ENCODE data around the gene GMEB2.
A peak's percentile ranks its signal among the peaks of the same experiment; 100 is the strongest.

Gene GMEB2

GRCh38 chr20:63556873-63557478, 69.9 kb downstream of the GMEB2 start:
- DNase-seq = no peak

- DNase-seq = no peak
Observed at GRCh38 chr20:63555661-63556381, 71.1 kb downstream of the GMEB2 start.

GRCh38 chr20:63554361-63555278, 72.3 kb downstream of the GMEB2 start:
- no peak for DNase-seq

GRCh38 chr20:63553933-63554290, 73.0 kb downstream of the GMEB2 start, which contains the start of gene FNDC11:
TSS of gene FNDC11 (plus strand) at chr20:63554159. CDS start at chr20:63555664, 1,505 bp downstream.
- DNase-seq = peak; percentile 35

GRCh38 chr20:63553251-63553932, 73.5 kb downstream of the GMEB2 start:
- peak; percentile 85 for DNase-seq

- DNase-seq = peak; percentile 55
Observed at GRCh38 chr20:63552481-63553249, 74.2 kb downstream of the GMEB2 start.

- DNase-seq = no peak
Observed at GRCh38 chr20:63551068-63551467, 75.8 kb downstream of the GMEB2 start.

- DNase-seq = no peak
Observed at GRCh38 chr20:63549679-63550282, 77.1 kb downstream of the GMEB2 start.

GRCh38 chr20:63549019-63549418, 77.9 kb downstream of the GMEB2 start:
- DNase-seq = no peak

- no peak for DNase-seq
Observed at GRCh38 chr20:63548542-63548941, 78.4 kb downstream of the GMEB2 start.

- no peak for DNase-seq
Observed at GRCh38 chr20:63547725-63548480, 79.0 kb downstream of the GMEB2 start, which contains the start of gene SRMS. TSS of gene SRMS (minus strand) at chr20:63547749. CDS start at chr20:63547463, 286 bp downstream.

GRCh38 chr20:63546956-63547724, 79.8 kb downstream of the GMEB2 start:
- DNase-seq = no peak

GRCh38 chr20:63546256-63546955, 80.5 kb downstream of the GMEB2 start:
- DNase-seq = no peak

- no peak for DNase-seq
Observed at GRCh38 chr20:63545814-63546213, 81.1 kb downstream of the GMEB2 start.

GRCh38 chr20:63544958-63545516, 81.9 kb downstream of the GMEB2 start:
- no peak for DNase-seq

- DNase-seq = no peak
Observed at GRCh38 chr20:63544241-63544957, 82.5 kb downstream of the GMEB2 start.

- no peak for DNase-seq
Observed at GRCh38 chr20:63543733-63544132, 83.2 kb downstream of the GMEB2 start.

- DNase-seq = no peak
Observed at GRCh38 chr20:63543131-63543530, 83.8 kb downstream of the GMEB2 start.
